ENCODE results near the gene AVL9. TPM values are rescaled to one million over a fixed set of nuclear protein-coding genes. Genes with fewer than 3 reads are reported as not detected.
A peak's percentile ranks its signal among the peaks of the same experiment; 100 is the strongest.
"Not testable (repeated sequence)": the region's sequence is repeated elsewhere in the genome, so short reads cannot be mapped to it uniquely, and the experiment has no call there.

Gene AVL9
- 17.7 TPM for total RNA-seq

DNA sequence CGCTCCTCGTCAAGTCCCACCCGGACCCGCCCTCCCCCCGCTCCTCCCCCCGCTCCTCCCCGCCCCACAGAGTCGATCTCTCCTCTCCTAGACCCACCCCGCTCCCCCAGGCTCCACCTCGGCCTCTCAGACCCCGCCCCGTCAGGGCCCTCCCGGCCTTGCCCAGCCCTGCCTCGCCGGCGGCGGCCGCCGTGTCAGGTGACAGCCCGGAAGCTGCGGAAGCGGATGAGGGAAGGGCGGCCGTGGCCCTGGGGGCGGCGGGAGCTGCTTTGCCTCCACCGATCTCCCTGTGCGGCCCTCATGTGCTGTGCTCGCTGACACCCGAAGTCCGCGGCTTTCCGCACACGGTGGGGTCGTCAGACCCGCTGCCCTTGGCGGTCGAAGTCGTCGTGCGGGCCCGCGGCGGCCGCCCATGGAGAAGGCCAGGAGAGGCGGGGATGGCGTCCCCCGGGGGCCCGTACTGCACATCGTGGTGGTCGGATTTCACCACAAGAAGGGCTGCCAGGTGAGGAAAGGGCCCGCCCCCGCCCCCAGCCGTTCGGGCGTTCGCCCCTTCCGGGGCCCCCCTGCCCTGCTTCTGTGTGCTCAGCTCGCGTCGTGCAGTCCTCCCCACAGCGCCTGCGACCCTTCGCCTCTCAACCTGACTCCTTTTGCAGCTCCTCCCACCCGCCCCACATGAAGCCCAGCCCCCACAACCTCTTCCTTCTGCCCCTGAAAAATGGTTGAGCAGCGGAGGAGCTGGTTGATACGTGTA, at the start of gene AVL9:
Gene AVL9, plus strand, starts transcription at position 192 of the 754 bp plus-strand sequence. Its CDS starts 221 bp downstream, at position 413.
- H3K36me3 ChIP-seq (ENCODE audit: control insufficient read depth in 3 of 3, insufficient read depth in 3 of 3, low read length in 3 of 3) = no peaks in the 10 kb centered on the region
- peak within 1 kb of the TSS; percentile 84 to 96 (median 91) for H3K4me3 ChIP-seq (ENCODE audit: low read length in 3 of 3)
- H3K9me3 ChIP-seq (ENCODE audit: control insufficient read depth in 3 of 3, low read length in 3 of 3) = no peaks in the 10 kb centered on the region
- H3K4me1 ChIP-seq (ENCODE audit: control insufficient read depth in 3 of 3, insufficient read depth in 3 of 3, low read length in 3 of 3) = peaks cover 13 to 18% (median 14%) of the 10 kb centered on the region in 3 donors
- peak within 1 kb of the TSS; percentile 94 to 95 (median 95) for H3K9ac ChIP-seq (ENCODE audit: low read depth in 1 of 3, low read length in 3 of 3)
- H3K27me3 ChIP-seq (ENCODE audit: control insufficient read depth in 3 of 3, insufficient read depth in 3 of 3, low read length in 3 of 3) = no peaks in the 10 kb centered on the region
- peak within 1 kb of the TSS; percentile 92 for H3K27ac ChIP-seq (ENCODE audit: low read depth, low read length)

- Histone ChIP-seq H3K27ac (ENCODE audit: low read depth, low read length) (no peak overlapping the region), H3K36me3 (ENCODE audit: control insufficient read depth in 3 of 3, insufficient read depth in 3 of 3, low read length in 3 of 3) (no peaks in the 10 kb centered on the region), H3K4me1 (ENCODE audit: control insufficient read depth in 3 of 3, insufficient read depth in 3 of 3, low read length in 3 of 3) (no peaks in the 10 kb centered on the region), H3K9me3 (ENCODE audit: control insufficient read depth in 3 of 3, low read length in 3 of 3) (peaks cover 0 to 3% (median 0%) of the 10 kb centered on the region in 3 donors), H3K9ac (ENCODE audit: low read depth in 1 of 3, low read length in 3 of 3) (no peak overlapping the region), H3K27me3 (ENCODE audit: control insufficient read depth in 3 of 3, insufficient read depth in 3 of 3, low read length in 3 of 3) (no peaks in the 10 kb centered on the region), H3K4me3 (ENCODE audit: low read length in 3 of 3) (no peak overlapping the region)
Measured at GRCh38 chr7:32447218-32447617, 48.1 kb upstream of the AVL9 start.

- Histone ChIP-seq H3K27me3 (ENCODE audit: control insufficient read depth in 3 of 3, insufficient read depth in 3 of 3, low read length in 3 of 3) (no peaks in the 10 kb centered on the region), H3K36me3 (ENCODE audit: control insufficient read depth in 3 of 3, insufficient read depth in 3 of 3, low read length in 3 of 3) (no peaks in the 10 kb centered on the region), H3K4me3 (ENCODE audit: low read length in 3 of 3) (no peak overlapping the region), H3K9ac (ENCODE audit: low read depth in 1 of 3, low read length in 3 of 3) (no peak overlapping the region), H3K9me3 (ENCODE audit: control insufficient read depth in 3 of 3, low read length in 3 of 3) (no peaks in the 10 kb centered on the region), H3K27ac (ENCODE audit: low read depth, low read length) (no peak overlapping the region), H3K4me1 (ENCODE audit: control insufficient read depth in 3 of 3, insufficient read depth in 3 of 3, low read length in 3 of 3) (no peaks in the 10 kb centered on the region)
Measured at GRCh38 chr7:32453341-32454011, 41.8 kb upstream of the AVL9 start.

GRCh38 chr7:32458025-32458424, 37.3 kb upstream of the AVL9 start:
- Histone ChIP-seq H3K4me3 (ENCODE audit: low read length in 3 of 3) (no peak overlapping the region), H3K9ac (ENCODE audit: low read depth in 1 of 3, low read length in 3 of 3) (no peak overlapping the region), H3K9me3 (ENCODE audit: control insufficient read depth in 3 of 3, low read length in 3 of 3) (no peaks in the 10 kb centered on the region), H3K4me1 (ENCODE audit: control insufficient read depth in 3 of 3, insufficient read depth in 3 of 3, low read length in 3 of 3) (peaks cover 1 to 6% (median 4%) of the 10 kb centered on the region in 3 donors), H3K36me3 (ENCODE audit: control insufficient read depth in 3 of 3, insufficient read depth in 3 of 3, low read length in 3 of 3) (no peaks in the 10 kb centered on the region), H3K27me3 (ENCODE audit: control insufficient read depth in 3 of 3, insufficient read depth in 3 of 3, low read length in 3 of 3) (no peaks in the 10 kb centered on the region), H3K27ac (ENCODE audit: low read depth, low read length) (no peak overlapping the region)

DNA sequence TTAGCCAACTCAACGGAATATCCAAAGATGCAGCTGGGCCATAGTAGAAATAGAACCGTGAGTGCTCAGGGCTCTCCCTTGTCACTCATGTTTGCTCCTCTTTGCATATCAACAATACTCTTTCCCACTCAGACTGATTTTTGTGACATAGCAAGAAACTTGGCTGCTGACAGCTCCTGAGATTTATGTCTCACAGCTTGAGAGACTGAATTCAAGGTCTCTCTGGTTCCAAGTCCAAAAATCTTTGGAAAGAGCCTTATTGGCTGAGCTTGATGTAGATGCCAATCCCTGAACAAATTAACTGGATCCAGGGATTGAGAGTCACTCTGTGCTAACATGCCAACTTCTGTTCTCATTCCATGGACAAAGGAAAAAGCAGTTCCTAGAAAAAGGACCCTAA, 35.5 kb upstream of the AVL9 start:
- H3K27ac ChIP-seq (ENCODE audit: low read depth, low read length) = no peak overlapping the region
- no peak overlapping the region for H3K9ac ChIP-seq (ENCODE audit: low read depth in 1 of 3, low read length in 3 of 3)
- peaks cover 5 to 9% (median 7%) of the 10 kb centered on the region in 3 donors for H3K4me1 ChIP-seq (ENCODE audit: control insufficient read depth in 3 of 3, insufficient read depth in 3 of 3, low read length in 3 of 3)
- H3K9me3 ChIP-seq (ENCODE audit: control insufficient read depth in 3 of 3, low read length in 3 of 3) = no peaks in the 10 kb centered on the region
- no peak overlapping the region for H3K4me3 ChIP-seq (ENCODE audit: low read length in 3 of 3)
- H3K36me3 ChIP-seq (ENCODE audit: control insufficient read depth in 3 of 3, insufficient read depth in 3 of 3, low read length in 3 of 3) = no peaks in the 10 kb centered on the region
- no peaks in the 10 kb centered on the region for H3K27me3 ChIP-seq (ENCODE audit: control insufficient read depth in 3 of 3, insufficient read depth in 3 of 3, low read length in 3 of 3)

- H3K27me3 ChIP-seq (ENCODE audit: control insufficient read depth in 3 of 3, insufficient read depth in 3 of 3, low read length in 3 of 3) = no peaks in the 10 kb centered on the region
- peaks cover 5 to 9% (median 7%) of the 10 kb centered on the region in 3 donors for H3K4me1 ChIP-seq (ENCODE audit: control insufficient read depth in 3 of 3, insufficient read depth in 3 of 3, low read length in 3 of 3)
- no peaks in the 10 kb centered on the region for H3K36me3 ChIP-seq (ENCODE audit: control insufficient read depth in 3 of 3, insufficient read depth in 3 of 3, low read length in 3 of 3)
- H3K9ac ChIP-seq (ENCODE audit: low read depth in 1 of 3, low read length in 3 of 3) = no peak overlapping the region
- no peak overlapping the region for H3K27ac ChIP-seq (ENCODE audit: low read depth, low read length)
- no peak overlapping the region for H3K4me3 ChIP-seq (ENCODE audit: low read length in 3 of 3)
- no peaks in the 10 kb centered on the region for H3K9me3 ChIP-seq (ENCODE audit: control insufficient read depth in 3 of 3, low read length in 3 of 3)
Measured at GRCh38 chr7:32461484-32461883, 33.8 kb upstream of the AVL9 start.

DNA sequence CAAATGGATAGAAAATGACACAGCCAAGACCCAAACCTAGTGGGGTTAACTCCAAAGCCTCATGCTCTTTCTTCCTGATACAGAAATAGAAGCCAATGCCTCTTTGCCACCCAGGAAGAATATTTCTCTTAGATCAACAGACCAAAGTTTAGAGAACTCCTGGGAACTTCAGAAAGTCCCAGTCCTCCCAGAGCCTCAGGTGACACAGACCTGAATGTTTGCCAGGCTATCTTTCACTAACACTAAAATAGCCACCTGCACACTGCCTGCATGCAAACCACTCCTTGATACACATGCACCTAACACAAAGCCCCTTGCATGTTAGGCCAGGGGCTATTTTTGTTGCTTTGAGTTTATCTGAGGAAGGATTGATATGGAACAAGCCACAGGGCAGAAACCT, 32.8 kb upstream of the AVL9 start:
- Histone ChIP-seq H3K27ac (ENCODE audit: low read depth, low read length) (no peak overlapping the region), H3K4me1 (ENCODE audit: control insufficient read depth in 3 of 3, insufficient read depth in 3 of 3, low read length in 3 of 3) (peaks cover 5 to 9% (median 7%) of the 10 kb centered on the region in 3 donors), H3K9ac (ENCODE audit: low read depth in 1 of 3, low read length in 3 of 3) (no peak overlapping the region), H3K27me3 (ENCODE audit: control insufficient read depth in 3 of 3, insufficient read depth in 3 of 3, low read length in 3 of 3) (no peaks in the 10 kb centered on the region), H3K4me3 (ENCODE audit: low read length in 3 of 3) (no peak overlapping the region), H3K9me3 (ENCODE audit: control insufficient read depth in 3 of 3, low read length in 3 of 3) (no peaks in the 10 kb centered on the region), H3K36me3 (ENCODE audit: control insufficient read depth in 3 of 3, insufficient read depth in 3 of 3, low read length in 3 of 3) (no peaks in the 10 kb centered on the region)

DNA sequence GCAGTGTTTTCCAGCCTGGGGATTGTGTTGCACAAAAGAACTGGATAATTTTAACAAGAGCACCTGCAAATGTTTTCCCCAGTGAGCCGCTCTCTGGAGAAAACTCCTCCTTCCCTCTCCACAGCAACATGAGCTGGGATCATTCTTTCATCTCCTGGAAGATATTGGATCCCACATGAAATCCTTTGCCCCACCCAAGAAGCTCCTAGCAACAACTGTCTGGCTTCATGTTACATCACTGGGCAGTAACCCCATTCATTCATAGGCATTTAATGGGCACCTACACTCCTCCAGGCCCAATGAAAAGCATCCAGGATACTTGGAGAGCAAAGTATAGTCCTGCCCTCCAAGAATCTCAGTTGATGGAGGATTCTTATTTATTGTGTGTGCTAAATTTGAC, 32.3 kb upstream of the AVL9 start:
- no peaks in the 10 kb centered on the region for H3K27me3 ChIP-seq (ENCODE audit: control insufficient read depth in 3 of 3, insufficient read depth in 3 of 3, low read length in 3 of 3)
- no peak overlapping the region for H3K9ac ChIP-seq (ENCODE audit: low read depth in 1 of 3, low read length in 3 of 3)
- no peaks in the 10 kb centered on the region for H3K9me3 ChIP-seq (ENCODE audit: control insufficient read depth in 3 of 3, low read length in 3 of 3)
- H3K27ac ChIP-seq (ENCODE audit: low read depth, low read length) = no peak overlapping the region
- no peaks in the 10 kb centered on the region for H3K36me3 ChIP-seq (ENCODE audit: control insufficient read depth in 3 of 3, insufficient read depth in 3 of 3, low read length in 3 of 3)
- H3K4me1 ChIP-seq (ENCODE audit: control insufficient read depth in 3 of 3, insufficient read depth in 3 of 3, low read length in 3 of 3) = peaks cover 5 to 9% (median 7%) of the 10 kb centered on the region in 3 donors
- no peak overlapping the region for H3K4me3 ChIP-seq (ENCODE audit: low read length in 3 of 3)

DNA sequence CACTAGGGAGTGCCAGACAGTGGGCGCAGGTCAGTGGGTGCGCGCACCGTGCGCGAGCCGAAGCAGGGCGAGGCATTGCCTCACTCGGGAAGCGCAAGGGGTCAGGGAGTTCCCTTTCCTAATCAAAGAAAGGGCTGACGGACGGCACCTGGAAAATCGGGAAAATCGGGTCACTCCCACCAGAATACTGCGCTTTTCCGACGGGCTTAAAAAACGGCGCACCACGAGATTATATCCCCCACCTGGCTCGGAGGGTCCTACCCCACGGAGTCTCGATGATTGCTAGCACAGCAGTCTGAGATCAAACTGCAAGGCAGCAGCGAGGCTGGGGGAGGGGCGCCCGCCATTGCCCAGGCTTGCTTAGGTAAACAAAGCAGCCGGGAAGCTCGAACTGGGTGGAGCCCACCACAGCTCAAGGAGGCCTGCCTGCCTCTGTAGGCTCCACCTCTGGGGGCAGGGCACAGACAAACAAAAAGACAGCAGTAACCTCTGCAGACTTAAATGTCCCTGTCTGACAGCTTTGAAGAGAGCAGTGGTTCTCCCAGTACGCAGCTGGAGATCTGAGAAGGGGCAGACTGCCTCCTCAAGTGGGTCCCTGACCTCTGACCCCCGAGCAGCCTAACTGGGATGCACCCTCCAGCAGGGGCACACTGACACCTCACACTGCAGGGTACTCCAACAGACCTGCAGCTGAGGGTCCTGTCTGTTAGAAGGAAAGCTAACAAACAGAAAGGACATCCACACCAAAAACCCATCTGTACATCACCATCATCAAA, 30.5 kb upstream of the AVL9 start:
- not testable (repeated sequence) for H3K36me3 ChIP-seq (ENCODE audit: control insufficient read depth in 3 of 3, insufficient read depth in 3 of 3, low read length in 3 of 3); H3K4me3 ChIP-seq (ENCODE audit: low read length in 3 of 3); H3K9me3 ChIP-seq (ENCODE audit: control insufficient read depth in 3 of 3, low read length in 3 of 3); H3K4me1 ChIP-seq (ENCODE audit: control insufficient read depth in 3 of 3, insufficient read depth in 3 of 3, low read length in 3 of 3); H3K27me3 ChIP-seq (ENCODE audit: control insufficient read depth in 3 of 3, insufficient read depth in 3 of 3, low read length in 3 of 3); H3K27ac ChIP-seq (ENCODE audit: low read depth, low read length); H3K9ac ChIP-seq (ENCODE audit: low read depth in 1 of 3, low read length in 3 of 3)

DNA sequence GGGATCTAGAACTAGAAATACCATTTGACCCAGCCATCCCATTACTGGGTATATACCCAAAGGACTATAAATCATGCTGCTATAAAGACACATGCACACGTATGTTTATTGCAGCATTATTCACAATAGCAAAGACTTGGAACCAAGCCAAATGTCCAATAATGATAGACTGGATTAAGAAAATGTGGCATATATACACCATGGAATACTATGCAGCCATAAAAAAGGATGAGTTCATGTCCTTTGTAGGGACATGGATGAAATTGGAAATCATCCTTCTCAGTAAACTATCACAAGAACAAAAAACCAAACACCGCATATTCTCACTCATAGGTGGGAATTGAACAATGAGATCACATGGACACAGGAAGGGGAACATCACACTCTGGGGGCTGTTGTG, 25.3 kb upstream of the AVL9 start:
- H3K4me1 ChIP-seq (ENCODE audit: control insufficient read depth in 3 of 3, insufficient read depth in 3 of 3, low read length in 3 of 3); H3K4me3 ChIP-seq (ENCODE audit: low read length in 3 of 3); H3K27me3 ChIP-seq (ENCODE audit: control insufficient read depth in 3 of 3, insufficient read depth in 3 of 3, low read length in 3 of 3); H3K9ac ChIP-seq (ENCODE audit: low read depth in 1 of 3, low read length in 3 of 3); H3K36me3 ChIP-seq (ENCODE audit: control insufficient read depth in 3 of 3, insufficient read depth in 3 of 3, low read length in 3 of 3); H3K9me3 ChIP-seq (ENCODE audit: control insufficient read depth in 3 of 3, low read length in 3 of 3); H3K27ac ChIP-seq (ENCODE audit: low read depth, low read length): not testable (repeated sequence)
